Right atrium auricular region (tissue), 2 donors: Measurements from ENCODE around the gene YTHDC2. TPM values are rescaled to one million over a fixed set of nuclear protein-coding genes. Genes with fewer than 3 reads are reported as not detected.

ENCODE experiments used
- DNase-seq: peaks from one replicate; pipeline ENCODE4 v3.0.0-alpha.2; 2019; ENCODE audit warnings: low spot score
- H3K27ac ChIP-seq, 2 donors: fragments of 200-600 bp; sonication (generic); 1 replicate in 1 of 2; 2 replicates in 1 of 2; pipeline ENCODE4 v1.5.1; 2016 to 2019
- H3K27me3 ChIP-seq, 2 donors: fragments of 200-600 bp; sonication (generic); one replicate each; pipeline versions ENCODE4 v1.5.1 to v1.6.0; 2017 to 2019
- H3K36me3 ChIP-seq: fragments of 200-600 bp; sonication (generic); one replicate; pipeline ENCODE4 v1.5.1; 2016
- H3K4me1 ChIP-seq, 2 donors: fragments of 200-600 bp; sonication (generic); one replicate each; pipeline versions ENCODE4 v1.5.1 to v1.6.0; 2017 to 2019
- H3K4me3 ChIP-seq, 2 donors: fragments of 200-600 bp; sonication (generic); 1 replicate in 1 of 2; 2 replicates in 1 of 2; pipeline ENCODE4 v1.5.1; 2017 to 2019; ENCODE audit warnings: mild to moderate bottlenecking in 1 of 2, moderate library complexity in 1 of 2
- H3K9me3 ChIP-seq, 2 donors: fragments of 200-600 bp; sonication (generic); one replicate each; pipeline ENCODE4 v1.5.1; 2019
- total RNA-seq, 2 donors: library from RNA; depleted of rRNA; stranded (reverse); fragments of >200 nt; gene quantifications; one replicate each; pipeline ENCODE4 v1.1.0, GENCODE V29; 2016
- TF ChIP-seq, protein P1 (sequence below), 2 donors: fragments of 200-600 bp; sonication (generic); IDR thresholded peaks; one replicate each; pipeline ENCODE4 v1.5.1; 2019; ENCODE audit warnings: antibody characterized with exemption in 2 of 2

Gene YTHDC2
- total RNA-seq, 2 donors from 2014 or later = 7.8 to 12.1 TPM

DNA sequence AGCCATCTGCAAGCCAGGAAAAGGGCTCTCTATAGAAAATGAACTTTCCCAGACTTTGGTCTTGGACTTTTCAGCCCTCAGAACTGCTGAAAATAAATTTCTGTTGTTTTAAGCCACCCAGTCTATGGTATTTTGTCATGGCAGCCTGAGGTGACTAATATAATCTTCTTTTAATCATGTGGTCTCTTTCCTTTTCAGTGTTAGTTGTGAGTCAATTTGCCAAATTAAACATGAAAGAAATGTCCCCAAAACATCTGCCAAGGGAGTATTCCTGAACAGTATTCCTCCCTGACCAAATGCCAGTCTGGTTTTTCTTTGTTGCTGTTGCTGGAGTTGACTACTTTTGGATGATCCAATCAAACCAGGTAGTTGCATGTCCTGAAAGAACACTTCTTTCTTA, 4.7 kb upstream of the YTHDC2 start:
- no peak overlapping the region for H3K27ac ChIP-seq
- H3K27me3 ChIP-seq = no peaks in the 10 kb centered on the region
- no peaks in the 10 kb centered on the region for H3K36me3 ChIP-seq
- TF ChIP-seq, protein P1, sequence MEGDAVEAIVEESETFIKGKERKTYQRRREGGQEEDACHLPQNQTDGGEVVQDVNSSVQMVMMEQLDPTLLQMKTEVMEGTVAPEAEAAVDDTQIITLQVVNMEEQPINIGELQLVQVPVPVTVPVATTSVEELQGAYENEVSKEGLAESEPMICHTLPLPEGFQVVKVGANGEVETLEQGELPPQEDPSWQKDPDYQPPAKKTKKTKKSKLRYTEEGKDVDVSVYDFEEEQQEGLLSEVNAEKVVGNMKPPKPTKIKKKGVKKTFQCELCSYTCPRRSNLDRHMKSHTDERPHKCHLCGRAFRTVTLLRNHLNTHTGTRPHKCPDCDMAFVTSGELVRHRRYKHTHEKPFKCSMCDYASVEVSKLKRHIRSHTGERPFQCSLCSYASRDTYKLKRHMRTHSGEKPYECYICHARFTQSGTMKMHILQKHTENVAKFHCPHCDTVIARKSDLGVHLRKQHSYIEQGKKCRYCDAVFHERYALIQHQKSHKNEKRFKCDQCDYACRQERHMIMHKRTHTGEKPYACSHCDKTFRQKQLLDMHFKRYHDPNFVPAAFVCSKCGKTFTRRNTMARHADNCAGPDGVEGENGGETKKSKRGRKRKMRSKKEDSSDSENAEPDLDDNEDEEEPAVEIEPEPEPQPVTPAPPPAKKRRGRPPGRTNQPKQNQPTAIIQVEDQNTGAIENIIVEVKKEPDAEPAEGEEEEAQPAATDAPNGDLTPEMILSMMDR (IDR thresholded peaks at IDR 0.05) = no peak
- DNase-seq = no peak
- no peak overlapping the region for H3K4me3 ChIP-seq
- no peaks in the 10 kb centered on the region for H3K9me3 ChIP-seq
- H3K4me1 ChIP-seq = no peaks in the 10 kb centered on the region

DNA sequence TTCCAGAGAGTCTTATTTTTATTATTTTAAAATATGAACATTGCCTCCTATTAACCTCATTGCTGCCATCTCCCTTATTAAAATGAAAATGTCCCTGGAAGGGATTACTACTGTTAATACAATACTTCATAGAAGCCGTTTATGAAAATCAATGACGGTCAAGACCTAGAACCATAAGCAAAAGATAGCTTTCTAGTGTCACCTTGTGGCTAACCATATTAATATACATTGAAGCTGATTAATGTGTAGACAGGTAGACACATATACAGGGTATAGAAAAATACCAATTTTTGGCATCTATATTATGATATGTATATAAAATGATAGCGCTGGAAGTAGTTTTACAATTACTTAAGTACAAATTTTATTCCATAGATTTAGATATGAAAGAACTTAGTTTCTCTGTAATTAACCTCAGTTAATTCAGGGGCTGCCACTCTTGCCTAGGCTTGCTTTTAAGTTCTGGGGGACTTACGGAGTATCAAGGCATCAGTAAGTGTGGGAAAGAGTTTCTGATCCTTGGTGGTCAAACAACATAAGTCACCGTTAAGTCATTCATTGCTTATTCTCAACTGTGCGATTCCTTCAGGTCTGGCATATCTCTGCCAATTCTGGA, 2.5 kb upstream of the YTHDC2 start:
- Histone ChIP-seq H3K4me3 (no peak overlapping the region), H3K9me3 (no peaks in the 10 kb centered on the region), H3K27me3 (no peaks in the 10 kb centered on the region), H3K4me1 (peaks cover 0 to 18% of the 10 kb centered on the region in 2 donors), H3K36me3 (no peaks in the 10 kb centered on the region), H3K27ac (no peak overlapping the region)
- TF ChIP-seq, protein P1 (IDR thresholded peaks at IDR 0.05) = peak in 1 of 2 donors; percentile 57
- DNase-seq = no peak

- TF ChIP-seq, protein P1 (IDR thresholded peaks at IDR 0.05) = no peak
- no peaks in the 10 kb centered on the region for H3K36me3 ChIP-seq
- H3K4me1 ChIP-seq = peaks cover 0 to 27% of the 10 kb centered on the region in 2 donors
- no peaks in the 10 kb centered on the region for H3K27me3 ChIP-seq
- H3K4me3 ChIP-seq = no peak overlapping the region
- DNase-seq = no peak
- H3K27ac ChIP-seq = no peak overlapping the region
- H3K9me3 ChIP-seq = no peaks in the 10 kb centered on the region
These were observed 1.2 kb upstream of the YTHDC2 start for GRCh38 chr5:113512341-113512740.

DNA sequence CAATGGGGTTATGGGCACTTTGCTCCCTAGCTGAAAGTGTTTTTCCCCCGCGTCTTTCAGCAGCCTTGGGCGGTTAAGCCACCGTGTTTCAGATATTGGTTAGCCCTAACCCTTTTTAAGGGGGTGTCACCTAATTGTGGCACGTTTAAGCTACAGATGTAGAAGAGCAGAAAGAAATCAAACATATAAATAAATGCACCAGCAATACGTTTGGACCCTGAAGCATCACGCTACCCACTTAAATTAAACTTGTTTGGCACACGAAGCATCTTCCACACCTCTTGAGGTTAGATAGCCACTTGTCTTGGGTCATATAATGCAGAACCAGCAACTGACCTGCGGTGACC, 768 bp downstream of the YTHDC2 start:
- no peaks in the 10 kb centered on the region for H3K9me3 ChIP-seq
- no peaks in the 10 kb centered on the region for H3K27me3 ChIP-seq
- H3K4me1 ChIP-seq = peaks cover 0 to 27% of the 10 kb centered on the region in 2 donors
- peak overlapping the region; percentile 74 to 78 for H3K4me3 ChIP-seq
- no peaks in the 10 kb centered on the region for H3K36me3 ChIP-seq
- DNase-seq = no peak
- TF ChIP-seq, protein P1 (IDR thresholded peaks at IDR 0.05) = no peak
- peak overlapping the region; percentile 96 for H3K27ac ChIP-seq

DNA sequence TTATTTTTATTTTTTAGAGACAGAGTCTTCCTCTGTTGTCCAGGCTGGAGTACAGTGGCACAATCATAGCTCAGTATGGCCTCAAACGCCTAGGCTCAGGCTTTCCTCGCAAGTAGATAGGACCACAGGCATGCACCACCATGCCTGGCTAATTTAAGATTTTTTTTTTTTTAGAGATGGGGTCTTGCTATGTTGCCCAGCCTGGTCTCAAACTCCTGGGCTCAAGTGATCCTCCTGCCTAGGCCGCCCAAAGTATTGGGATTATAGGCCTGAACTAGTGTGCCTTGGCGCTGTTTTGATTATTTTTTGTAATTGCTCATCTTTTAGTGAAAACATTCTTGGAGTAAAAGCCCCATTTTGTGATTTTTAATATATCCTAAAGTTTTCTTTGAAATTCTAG, 5.4 kb downstream of the YTHDC2 start:
- no peak for DNase-seq
- H3K4me1 ChIP-seq = peaks cover 0 to 28% of the 10 kb centered on the region in 2 donors
- no peaks in the 10 kb centered on the region for H3K36me3 ChIP-seq
- H3K4me3 ChIP-seq = no peak overlapping the region
- TF ChIP-seq, protein P1 (IDR thresholded peaks at IDR 0.05) = no peak
- H3K9me3 ChIP-seq = no peaks in the 10 kb centered on the region
- H3K27ac ChIP-seq = no peak overlapping the region
- H3K27me3 ChIP-seq = no peaks in the 10 kb centered on the region

GRCh38 chr5:113519412-113519811, 5.9 kb downstream of the YTHDC2 start:
- TF ChIP-seq, protein P1 (IDR thresholded peaks at IDR 0.05) = no peak
- Histone ChIP-seq H3K27me3 (no peaks in the 10 kb centered on the region), H3K4me3 (no peak overlapping the region), H3K4me1 (peaks cover 0 to 31% of the 10 kb centered on the region in 2 donors), H3K36me3 (no peaks in the 10 kb centered on the region), H3K9me3 (no peaks in the 10 kb centered on the region), H3K27ac (no peak overlapping the region)
- DNase-seq = no peak
